CD4-positive, alpha-beta T cell treated with Interleukin-1 beta for 1 hour (primary cell): Measurements from ENCODE around the gene CRNN.

Experiments
- DNase-seq, 2 donors: peaks; one replicate each; pipeline ENCODE4 v3.0.0-alpha.2; 2020 to 2022

The CRNN gene

DNA sequence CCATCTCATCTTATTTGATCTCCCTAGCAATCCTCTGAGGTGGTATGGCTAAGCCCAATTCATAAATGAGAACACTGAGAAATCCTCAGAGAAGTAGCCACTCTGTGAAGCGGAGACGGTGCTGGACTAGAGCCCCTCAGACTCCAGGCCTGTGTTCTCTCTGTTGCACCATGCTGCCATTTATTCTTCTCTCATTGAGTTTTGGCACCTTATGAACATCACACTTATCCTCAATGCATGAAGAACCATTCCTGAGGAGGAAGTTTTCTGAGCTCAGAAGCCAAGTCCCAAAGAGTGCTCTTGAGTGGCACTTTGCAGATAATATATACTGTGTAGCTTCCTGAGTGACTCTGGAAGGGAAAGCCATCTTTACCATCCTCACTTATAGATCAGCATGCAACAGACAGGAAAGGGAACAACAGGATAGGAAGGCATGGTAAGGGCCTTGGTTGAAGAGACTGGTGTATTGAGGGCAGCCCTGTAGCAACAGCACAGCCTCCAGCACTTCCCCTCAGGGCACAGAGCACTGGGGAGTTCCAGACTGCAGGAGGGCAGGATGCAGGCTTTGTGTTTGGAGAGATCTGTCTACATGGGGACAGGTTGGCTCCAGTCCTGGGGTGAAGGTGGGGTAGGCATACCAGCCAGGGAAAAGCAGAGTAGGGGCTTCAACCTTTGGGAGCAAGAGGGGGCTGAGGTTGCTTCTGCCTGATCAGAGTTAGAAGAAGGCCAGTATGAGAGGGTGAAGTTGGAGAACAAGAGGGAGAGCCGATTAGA is 1.6 kb upstream of the CRNN start:
- no peak for DNase-seq

DNA sequence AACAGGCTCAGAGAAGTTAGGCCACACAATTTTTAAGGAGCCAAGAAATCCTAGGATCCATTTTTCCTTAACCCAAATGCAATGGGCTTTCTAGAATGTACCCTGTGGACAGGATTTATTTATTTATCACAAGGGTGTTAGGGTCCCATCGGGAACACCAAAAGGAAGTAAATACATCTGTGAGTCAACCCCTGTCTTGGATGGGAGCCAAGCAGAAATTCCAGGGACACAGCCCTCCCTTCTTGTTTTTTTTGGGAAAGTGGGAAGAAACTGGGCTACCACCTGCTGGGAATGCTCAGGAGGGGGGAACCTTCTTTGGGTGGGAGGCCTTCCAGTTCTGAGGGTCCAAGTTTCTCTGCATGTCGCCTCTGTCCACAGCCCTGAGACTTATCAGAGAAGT is 1.3 kb downstream of the CRNN start:
- no peak for DNase-seq

DNA sequence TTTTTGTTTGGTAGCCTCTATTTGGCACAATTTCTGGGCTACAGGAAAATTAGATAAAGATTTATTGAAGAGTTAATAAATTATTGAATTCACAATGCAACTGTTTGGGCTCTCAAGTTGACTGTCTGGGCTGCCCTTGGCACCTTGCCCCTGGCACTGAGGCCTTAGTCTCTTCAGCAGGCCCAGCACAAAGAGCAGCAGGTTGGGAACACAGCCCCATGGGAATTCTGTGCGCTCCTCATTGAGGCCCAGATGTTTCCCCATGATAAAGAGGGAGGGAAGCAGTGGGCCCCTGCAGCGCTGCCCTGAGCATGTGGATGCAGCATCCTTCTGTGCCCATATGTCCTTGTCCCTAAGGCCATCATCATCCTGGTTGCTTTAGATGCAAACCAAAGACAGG is 2.9 kb downstream of the CRNN start:
- DNase-seq = no peak

DNA sequence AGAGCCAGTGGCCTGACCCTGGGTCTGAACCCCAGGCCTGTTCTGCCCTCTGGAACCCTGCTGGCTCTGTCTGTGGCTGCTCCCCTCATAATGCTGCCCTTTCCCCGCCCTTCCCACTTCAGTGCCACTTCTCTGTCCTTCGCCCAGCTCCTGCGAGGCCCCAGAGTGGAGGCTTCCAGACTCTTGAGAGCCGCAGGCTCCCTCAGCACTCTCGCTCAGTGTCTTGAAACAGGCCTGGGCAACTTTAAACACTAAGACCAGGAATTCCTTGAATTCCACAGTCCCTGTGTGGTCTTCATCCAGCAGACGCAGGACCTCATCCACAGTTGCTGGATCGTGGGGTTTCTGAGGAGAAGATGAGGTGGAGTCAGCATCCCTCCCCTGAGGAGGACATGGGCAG is 3.5 kb downstream of the CRNN start:
- DNase-seq = no peak

DNA sequence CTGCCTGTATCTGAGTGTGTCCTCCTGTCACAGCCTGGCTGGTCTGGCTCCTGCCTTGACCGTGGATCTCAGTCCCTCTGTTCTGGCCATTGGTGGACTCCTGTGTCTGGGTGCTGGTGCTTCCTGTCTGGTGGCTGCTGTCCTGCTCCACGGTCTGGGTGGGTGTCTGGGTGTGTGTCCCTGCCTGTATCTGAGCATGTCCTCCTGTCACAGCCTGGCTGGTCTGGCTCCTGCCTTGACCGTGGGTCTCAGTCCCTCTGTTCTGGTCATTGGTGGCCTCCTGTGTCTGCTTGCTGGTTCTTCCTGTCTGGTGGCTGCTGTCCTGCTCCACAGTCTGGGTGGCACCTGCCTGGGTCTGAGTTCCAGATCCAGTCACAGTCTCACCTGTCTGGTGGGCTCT is 4.0 kb downstream of the CRNN start:
- DNase-seq = no peak

DNA sequence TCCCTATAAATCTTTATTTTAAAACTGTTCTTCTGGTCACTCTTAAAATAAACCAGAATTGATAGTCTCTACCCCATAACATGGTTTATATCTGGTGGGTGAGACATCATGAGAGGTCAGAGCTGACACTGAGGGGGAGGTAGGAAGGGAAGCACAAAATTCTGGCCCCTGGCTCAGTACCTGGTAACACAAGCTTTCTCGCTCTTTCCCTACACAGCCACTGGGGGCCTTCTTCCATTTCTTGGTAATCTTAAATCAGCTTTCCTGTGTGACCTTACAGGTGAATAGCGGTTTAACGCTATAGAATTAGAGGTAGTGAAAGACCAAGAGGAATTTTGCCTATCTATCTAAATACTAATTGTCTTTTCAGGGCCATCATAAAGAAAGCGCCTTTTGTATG is 5.4 kb downstream of the CRNN start:
- DNase-seq = no peak

DNA sequence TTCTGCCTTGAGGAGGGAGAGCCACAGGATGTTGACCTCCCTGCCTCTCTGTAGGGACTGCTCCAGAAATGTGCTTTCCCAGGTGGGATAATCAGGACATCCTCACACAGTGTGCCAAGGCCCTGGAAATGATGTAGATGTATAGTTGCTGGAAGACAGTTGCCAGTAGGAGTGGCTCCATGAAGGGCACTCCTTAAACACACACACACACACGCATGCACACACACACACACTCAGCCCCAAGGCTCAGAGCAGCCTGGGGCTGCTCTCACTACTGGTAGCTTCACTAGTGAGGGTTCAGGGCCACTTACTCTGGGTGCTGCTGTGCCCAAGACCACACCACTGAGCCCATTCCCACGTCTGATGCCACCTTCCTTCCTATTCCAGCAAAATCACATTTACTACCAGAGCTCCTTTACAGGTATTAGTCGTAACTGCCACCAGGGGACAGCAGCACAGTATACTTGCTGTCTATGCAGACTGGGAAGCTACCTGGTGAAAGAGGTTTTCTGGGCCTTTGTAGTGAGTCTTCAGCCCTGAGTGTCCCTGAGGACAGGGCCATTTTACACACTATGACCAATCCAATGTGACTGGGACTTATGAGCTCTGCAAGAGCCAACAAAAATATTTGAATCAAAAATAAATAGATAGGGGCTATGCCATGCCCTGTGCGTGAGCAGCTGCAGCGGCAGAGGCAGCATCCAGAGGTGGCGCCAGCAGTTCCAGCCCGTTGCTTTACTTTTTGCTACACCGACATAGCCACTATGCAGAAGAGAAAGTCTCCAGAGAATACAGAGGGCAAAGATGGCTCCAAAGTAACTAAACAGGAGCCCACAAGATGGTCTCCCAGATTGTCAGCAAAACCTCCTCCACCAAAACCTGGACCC is 15.0 kb downstream of the CRNN start:
- peak in 1 of 2 donors; percentile 17 for DNase-seq

DNA sequence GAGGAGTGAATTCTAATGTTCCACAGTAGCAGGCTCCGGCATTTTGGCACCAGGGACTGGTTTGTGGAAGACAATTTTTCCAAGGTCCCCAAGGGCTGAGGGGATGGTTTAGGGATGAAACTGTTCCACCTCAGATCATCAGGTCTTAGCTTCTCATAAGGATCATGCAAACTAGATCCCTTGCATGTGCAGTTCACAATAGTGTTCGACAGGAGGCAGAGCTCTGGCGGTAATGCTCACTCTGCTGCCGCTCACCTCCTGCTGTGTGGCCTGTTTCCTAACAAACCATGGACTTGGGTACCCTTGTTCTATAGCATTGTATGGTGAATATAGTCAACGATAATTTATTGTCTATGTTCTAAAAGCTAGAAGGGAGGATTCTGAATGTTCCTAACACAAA is 16.6 kb downstream of the CRNN start:
- DNase-seq = no peak

DNA sequence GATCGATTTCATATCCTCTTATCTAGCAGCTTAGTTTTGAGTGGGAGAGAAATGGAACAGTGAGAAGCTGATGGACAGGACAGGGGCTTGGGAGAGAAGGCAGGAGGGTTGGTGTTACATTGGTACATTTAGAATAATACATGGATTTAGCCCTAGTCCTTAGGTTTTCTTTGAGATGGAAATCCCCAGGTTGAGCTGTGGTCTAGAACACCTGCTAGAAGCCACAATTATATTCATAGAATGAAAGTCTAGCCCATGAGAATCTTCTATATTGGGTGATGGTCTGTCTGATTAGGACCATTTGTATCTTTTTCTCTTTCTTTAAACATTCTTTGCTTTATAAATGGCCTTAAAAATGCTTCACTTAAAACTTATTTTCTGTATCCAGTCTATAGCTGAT is 19.9 kb downstream of the CRNN start:
- DNase-seq = no peak

DNA sequence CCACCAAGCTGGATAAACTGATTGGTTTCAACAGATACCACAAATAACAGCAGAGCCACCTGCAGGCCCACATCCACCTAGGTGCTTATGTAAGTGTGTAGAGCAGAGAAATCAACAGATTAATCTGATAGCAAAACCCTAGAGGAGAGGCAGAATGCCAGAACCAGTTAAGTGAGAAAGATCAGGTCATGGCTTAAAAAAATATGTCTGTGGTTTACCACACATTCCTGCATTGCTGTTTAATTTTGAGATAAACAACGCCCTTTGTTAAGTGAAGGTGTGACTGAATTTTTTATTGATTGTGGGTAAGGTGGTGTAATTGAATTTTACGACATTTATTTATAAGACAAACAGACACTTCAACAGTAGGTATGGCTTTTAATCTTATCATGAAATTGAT is 21.2 kb downstream of the CRNN start:
- DNase-seq = peak in 1 of 2 donors; percentile 54

DNA sequence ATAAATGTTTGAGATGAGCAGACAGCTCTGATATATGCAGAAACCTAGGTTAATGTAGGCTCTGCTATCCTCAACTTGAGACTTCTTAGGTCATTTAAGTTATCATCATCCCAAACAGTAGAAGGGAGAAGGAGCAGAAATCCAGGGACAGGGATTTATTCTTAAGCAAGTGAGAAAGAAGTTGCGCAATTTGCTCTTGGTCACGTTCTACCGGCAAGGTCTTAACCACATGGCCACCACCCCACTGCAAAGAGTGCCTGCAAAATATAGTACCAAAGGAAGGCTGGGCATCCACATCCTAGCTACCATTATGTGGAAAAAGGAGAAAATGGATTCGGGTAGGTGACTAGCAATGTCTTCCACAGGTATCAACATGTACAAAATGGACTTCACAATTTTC is 25.2 kb downstream of the CRNN start:
- DNase-seq = no peak

DNA sequence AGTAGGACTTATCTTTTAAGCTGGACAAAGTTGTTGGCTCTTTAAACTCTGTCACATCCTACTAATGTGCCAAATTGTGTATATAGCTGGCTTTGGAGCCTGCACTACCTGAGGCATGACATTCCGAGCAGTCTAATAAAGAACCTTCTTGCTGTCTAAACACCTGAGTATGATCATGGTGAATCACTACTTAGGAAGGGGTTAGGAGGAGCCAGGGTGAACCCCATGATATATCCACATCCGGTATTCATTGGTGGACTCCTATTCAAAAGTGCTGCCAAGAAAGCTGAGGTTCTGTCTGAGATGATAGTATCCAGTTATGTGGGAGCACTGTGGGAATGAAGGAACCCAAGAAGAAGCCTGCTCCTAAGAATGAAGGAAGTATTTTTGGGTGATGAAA is 27.1 kb downstream of the CRNN start:
- DNase-seq = no peak

DNA sequence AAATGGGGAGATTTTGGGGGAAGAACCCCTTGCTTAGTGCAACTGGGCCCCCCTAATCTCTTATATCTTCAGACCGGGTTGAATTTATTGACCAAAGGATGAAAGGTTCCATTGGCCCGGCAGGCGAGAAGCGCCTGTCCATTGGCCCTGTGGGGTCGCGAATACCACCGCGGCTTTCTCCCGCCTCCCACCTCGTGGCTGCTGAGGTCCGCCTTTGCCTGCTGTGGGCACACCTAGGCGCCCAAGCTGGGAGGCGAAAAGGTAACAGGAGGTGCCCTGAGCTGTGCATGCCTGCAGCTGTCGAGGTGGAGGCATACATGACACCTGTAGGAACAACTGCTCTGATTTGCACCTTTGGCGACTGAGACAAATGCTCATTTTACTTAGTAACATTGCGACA is 33.1 kb downstream of the CRNN start:
- no peak for DNase-seq

DNA sequence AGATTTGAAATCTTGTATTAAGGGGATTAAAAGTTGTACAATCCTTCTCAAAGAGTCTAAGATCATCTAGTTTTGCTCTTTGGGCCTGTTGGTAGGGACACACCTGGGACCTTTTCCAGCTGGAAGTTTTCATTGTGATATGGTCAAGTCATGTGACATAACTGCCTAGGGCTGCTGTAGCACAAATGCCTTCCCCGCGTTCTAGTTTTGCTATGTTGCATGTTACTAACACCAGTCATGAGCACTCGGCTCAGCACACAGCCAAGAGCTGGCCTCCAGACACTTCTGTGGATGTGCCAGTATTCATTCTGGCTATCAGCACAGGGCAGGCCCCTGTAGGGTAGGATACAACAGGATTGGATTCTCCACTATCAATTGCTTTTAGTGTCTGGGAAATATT is 39.6 kb downstream of the CRNN start:
- no peak for DNase-seq

DNA sequence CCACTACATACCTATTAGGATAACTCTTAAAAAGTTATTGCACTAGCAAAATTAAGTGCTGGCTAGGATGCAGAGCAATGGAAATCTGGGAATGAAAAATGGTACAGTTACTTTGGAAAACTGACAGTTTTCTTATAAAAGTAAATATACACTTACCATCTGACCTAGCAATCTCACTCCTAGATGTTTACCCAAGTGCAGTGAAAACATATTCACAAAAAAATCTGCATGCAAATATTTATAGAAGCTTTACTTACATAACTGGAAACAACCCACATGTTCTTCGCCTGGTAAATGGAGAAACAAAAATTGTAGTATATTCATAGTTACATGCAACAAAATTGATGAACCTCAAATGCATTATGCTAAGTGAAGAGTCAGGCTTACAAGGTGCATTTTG is 41.4 kb downstream of the CRNN start:
- no peak for DNase-seq

DNA sequence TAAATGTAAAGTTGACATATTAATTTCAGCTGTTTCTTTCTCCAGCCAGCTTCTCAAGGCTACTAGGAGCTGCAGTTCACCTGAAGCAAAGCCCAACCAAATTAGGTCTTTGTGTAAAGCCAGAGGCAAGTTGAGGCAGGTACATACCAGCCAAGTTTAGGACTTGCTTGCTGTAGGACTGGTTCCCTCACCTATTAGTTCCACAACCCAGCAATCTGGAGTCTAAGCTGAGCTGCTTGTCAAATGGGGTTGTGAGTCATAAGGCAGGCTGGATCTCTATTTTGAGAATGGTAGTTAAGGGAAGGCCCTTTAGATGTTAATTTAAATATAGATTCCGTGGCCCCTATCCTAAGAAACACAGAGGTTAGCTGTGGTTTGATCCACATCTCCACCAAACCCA is 46.6 kb downstream of the CRNN start:
- DNase-seq = no peak

DNA sequence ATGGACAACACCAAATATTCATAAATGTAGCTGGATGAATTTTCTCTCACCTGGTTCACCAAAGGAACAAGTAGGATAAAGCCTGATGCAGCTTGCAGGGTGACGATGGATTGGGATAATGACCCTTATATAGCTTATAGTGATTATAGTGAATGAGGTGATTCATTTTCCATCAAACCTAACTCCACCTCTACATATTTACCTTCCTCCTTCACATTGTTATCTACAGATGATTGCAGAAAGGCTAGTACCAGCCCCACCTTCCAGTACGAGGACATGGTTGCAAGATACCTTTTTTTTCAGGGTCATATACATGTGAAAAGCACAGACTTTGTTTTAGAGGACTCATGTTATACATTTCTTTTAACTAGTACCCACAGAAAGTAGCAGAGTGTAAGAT is 54.2 kb downstream of the CRNN start, which contains the start of gene FLG2:
Gene FLG2, minus strand, starts transcription at position 101 of the 400 bp plus-strand sequence. CDS start 1,122 bp downstream, outside the sequence.
- no peak for DNase-seq
